NOMO-1 (cell line): Measurements from ENCODE around the gene ATP5IF1.

Experiments used
- DNase-seq, 2 experiments: peaks; one replicate each; lab custom pipeline; 2025; ENCODE audit not compliant: unreplicated experiment in 2 of 2; lab: John Stamatoyannopoulos, UW

ATP5IF1 gene

GRCh38 chr1:28235755-28236655, at the start of gene ATP5IF1:
ATP5IF1 (plus strand) TSS chr1:28236124; CDS start chr1:28236184, 60 bp downstream.
- peak; percentile 98 for DNase-seq

- peak; percentile 21 to 76 for DNase-seq
Observed at GRCh38 chr1:28190337-28190979, 45.5 kb upstream of the ATP5IF1 start.

- DNase-seq, result no peak
Observed at GRCh38 chr1:28190996-28191645, 44.8 kb upstream of the ATP5IF1 start.

- no peak for DNase-seq
Observed at GRCh38 chr1:28193701-28194161, 42.2 kb upstream of the ATP5IF1 start.

- no peak for DNase-seq
Observed at GRCh38 chr1:28194326-28195035, 41.4 kb upstream of the ATP5IF1 start.

GRCh38 chr1:28195780-28196179, 40.1 kb upstream of the ATP5IF1 start:
- DNase-seq, result no peak

- no peak for DNase-seq
Observed at GRCh38 chr1:28196330-28196729, 39.6 kb upstream of the ATP5IF1 start.

GRCh38 chr1:28197682-28198415, 38.1 kb upstream of the ATP5IF1 start:
- DNase-seq, result no peak

- DNase-seq, result no peak
Observed at GRCh38 chr1:28199328-28200233, 36.3 kb upstream of the ATP5IF1 start.

GRCh38 chr1:28200234-28200873, 35.6 kb upstream of the ATP5IF1 start:
- no peak for DNase-seq

- no peak for DNase-seq
Observed at GRCh38 chr1:28205243-28205642, 30.7 kb upstream of the ATP5IF1 start.

GRCh38 chr1:28208818-28209441, 27.0 kb upstream of the ATP5IF1 start:
- DNase-seq, result peak; percentile 59 to 72

- no peak for DNase-seq
Observed at GRCh38 chr1:28209700-28210099, 26.2 kb upstream of the ATP5IF1 start.

- no peak for DNase-seq
Observed at GRCh38 chr1:28213315-28213714, 22.6 kb upstream of the ATP5IF1 start.

- no peak for DNase-seq
Observed at GRCh38 chr1:28229089-28229488, 6.8 kb upstream of the ATP5IF1 start.

- no peak for DNase-seq
Observed at GRCh38 chr1:28229996-28230395, 5.9 kb upstream of the ATP5IF1 start.

- peak; percentile 88 to 95 for DNase-seq
Observed at GRCh38 chr1:28232558-28233263, 3.2 kb upstream of the ATP5IF1 start, which contains the start of gene DNAJC8. DNAJC8 (minus strand) TSS chr1:28233029; CDS start chr1:28232998, 31 bp downstream.
